Mucosa of descending colon (tissue), 3 donors: ENCODE measurements around the gene B3GALT5. TPM values are rescaled to one million over a fixed set of nuclear protein-coding genes. Genes with fewer than 3 reads are reported as not detected.

Experiments
- ATAC-seq: fragments of 200-7000 bp; cut with Tn5 transposase; one replicate; pipeline ENCODE4 v1.9.1; 2020; ENCODE audit warnings: mild to moderate bottlenecking, moderate library complexity
- DNase-seq, 3 donors: peaks; one replicate each; pipeline ENCODE4 v3.0.0-alpha.2; 2020
- H3K36me3 ChIP-seq: fragments of 200-600 bp; one replicate; pipeline ENCODE4 v1.8.0; 2021; ENCODE audit warnings: low read depth, mild to moderate bottlenecking
- H3K4me1 ChIP-seq: fragments of 200-600 bp; one replicate; pipeline ENCODE4 v1.8.0; 2021; ENCODE audit warnings: low read depth, mild to moderate bottlenecking
- H3K4me3 ChIP-seq: fragments of 200-600 bp; one replicate; pipeline ENCODE4 v1.8.0; 2021; ENCODE audit warnings: mild to moderate bottlenecking
- H3K9me3 ChIP-seq: fragments of 200-600 bp; one replicate; pipeline ENCODE4 v1.8.0; 2021; ENCODE audit warnings: mild to moderate bottlenecking
- CTCF ChIP-seq: fragments of 200-600 bp; IDR thresholded peaks from one replicate; pipeline ENCODE4 v1.8.0; 2022; ENCODE audit warnings: antibody characterized with exemption, mild to moderate bottlenecking
- intact Hi-C, 2 donors: fragments of 100-400 bp; cut with DNase I in 1 of 2; cut with micrococcal nuclease in 1 of 2; formaldehyde crosslinking; loops; one replicate each; pipeline versions ENCODE4 v1.11.0 to v1.11.1; 2022; cut with DNase I, micrococcal nuclease
- total RNA-seq, 3 donors: library from RNA; stranded (reverse); fragmentation: NEBNext Ultra II Directional in 2 of 3; extraction: Animal tissue kit (Norgen Biotek cat#: 25700) in 2 of 3; gene quantifications; one replicate each; pipeline versions ENCODE4 v1.2.1 to v1.2.4, GENCODE V29; 2021 to 2023
- donor health status: DM: no; HTN: no; CAD: no; lungs with moderate emphysema.
- donor health status: DM: no; HTN: no; CAD: no.
- donor health status: DM: no; HTN: yes; CAD: no.

Gene B3GALT5
- total RNA-seq, 3 donors from 2014 or later = 36.4 to 149 (median 130) TPM

- Histone ChIP-seq H3K4me3 (no peak overlapping the region), H3K9me3 (no peaks in the 10 kb centered on the region), H3K4me1 (peaks cover 9% of the 10 kb centered on the region), H3K36me3 (no peaks in the 10 kb centered on the region)
- ATAC-seq (no peak), DNase-seq (no peak)
- no peak for TF ChIP-seq CTCF
- intact Hi-C loops = no loop called here
Measured at GRCh38 chr21:39673163-39673562, 60.4 kb downstream of the B3GALT5 start.

- intact Hi-C loops = no loop called here
- no peak for TF ChIP-seq CTCF
- Histone ChIP-seq H3K4me3 (no peak overlapping the region), H3K4me1 (peaks cover 9% of the 10 kb centered on the region), H3K36me3 (no peaks in the 10 kb centered on the region), H3K9me3 (no peaks in the 10 kb centered on the region)
- ATAC-seq = peak; percentile 17
- peak in 1 of 3 donors; percentile 25 for DNase-seq
Measured at GRCh38 chr21:39673736-39674135, 61.0 kb downstream of the B3GALT5 start.

GRCh38 chr21:39674801-39675200, 62.1 kb downstream of the B3GALT5 start:
- no peak for TF ChIP-seq CTCF
- DNase-seq = no peak
- intact Hi-C loops = no loop called here

GRCh38 chr21:39675590-39675989, 62.9 kb downstream of the B3GALT5 start:
- H3K4me1 ChIP-seq = peaks cover 4% of the 10 kb centered on the region
- no peak for DNase-seq
- H3K9me3 ChIP-seq = no peaks in the 10 kb centered on the region
- no peak overlapping the region for H3K4me3 ChIP-seq
- intact Hi-C loops = no loop called here
- no peaks in the 10 kb centered on the region for H3K36me3 ChIP-seq
- no peak for TF ChIP-seq CTCF
- ATAC-seq = no peak

More at GRCh38 chr21:39674801-39675200, 62.1 kb downstream of the B3GALT5 start:
- peak; percentile 56 for ATAC-seq
- no peak overlapping the region for H3K4me3 ChIP-seq
- H3K4me1 ChIP-seq = peaks cover 9% of the 10 kb centered on the region
- H3K9me3 ChIP-seq = no peaks in the 10 kb centered on the region
- H3K36me3 ChIP-seq = no peaks in the 10 kb centered on the region

- no peak for TF ChIP-seq CTCF
- no peaks in the 10 kb centered on the region for H3K4me1 ChIP-seq
- no peaks in the 10 kb centered on the region for H3K36me3 ChIP-seq
- intact Hi-C loops = no loop called here
- H3K4me3 ChIP-seq = no peak overlapping the region
- ATAC-seq (peak; percentile 56), DNase-seq (no peak)
- no peaks in the 10 kb centered on the region for H3K9me3 ChIP-seq
Measured at GRCh38 chr21:39675993-39676661, 63.4 kb downstream of the B3GALT5 start.

GRCh38 chr21:39680216-39680615, 67.5 kb downstream of the B3GALT5 start:
- no peak for TF ChIP-seq CTCF
- H3K36me3 ChIP-seq = no peaks in the 10 kb centered on the region
- no peak for DNase-seq
- intact Hi-C loops = no loop called here
- no peak overlapping the region for H3K4me3 ChIP-seq
- no peaks in the 10 kb centered on the region for H3K9me3 ChIP-seq
- H3K4me1 ChIP-seq = no peaks in the 10 kb centered on the region
- ATAC-seq = no peak
